CD4-positive, alpha-beta T cell treated with Interleukin-10 for 1 hour (primary cell): ENCODE data around the gene DAPK2.

Experiments used
- DNase-seq: peaks from one replicate; pipeline ENCODE4 v3.0.0-alpha.2; 2020

The DAPK2 gene

DNA sequence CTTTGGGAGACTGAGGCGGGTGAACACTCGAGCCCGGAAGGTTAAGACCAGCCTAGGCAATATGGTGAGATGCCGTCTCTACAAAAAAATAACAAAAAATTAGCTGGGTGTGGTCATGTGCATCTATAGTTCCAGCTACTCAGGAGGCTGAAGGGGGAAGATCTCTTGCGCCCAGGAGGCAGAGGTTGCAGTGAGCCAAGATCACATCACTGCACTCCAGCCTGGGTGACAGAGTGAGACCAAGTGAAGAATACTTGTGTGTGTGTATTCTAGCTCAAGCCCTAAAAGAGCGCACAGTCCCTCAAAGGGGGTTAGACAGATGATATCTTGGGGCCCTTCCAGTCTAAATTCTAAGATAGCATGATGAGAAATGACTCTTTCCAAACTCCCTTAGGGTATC is 23.7 kb downstream of the DAPK2 start:
- no peak for DNase-seq

DNA sequence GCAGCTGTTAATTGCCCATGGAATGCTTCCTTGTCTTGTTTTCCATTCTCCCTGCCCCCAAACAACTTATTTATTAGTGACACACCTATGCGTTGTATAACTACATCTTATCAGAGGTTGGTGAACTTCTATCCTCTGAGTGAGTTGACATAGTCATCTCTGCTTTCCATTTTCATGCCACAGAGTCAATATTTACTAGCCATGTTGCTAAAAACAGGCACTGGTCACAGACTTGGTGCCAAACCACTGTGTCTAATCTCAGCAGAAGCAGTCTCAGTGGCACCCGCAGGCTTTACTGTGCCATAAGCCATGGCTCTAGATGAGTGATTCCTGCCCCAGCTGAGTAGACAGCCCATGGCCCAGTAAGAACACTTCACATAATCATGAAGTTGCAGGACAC is 26.5 kb downstream of the DAPK2 start:
- DNase-seq: no peak

DNA sequence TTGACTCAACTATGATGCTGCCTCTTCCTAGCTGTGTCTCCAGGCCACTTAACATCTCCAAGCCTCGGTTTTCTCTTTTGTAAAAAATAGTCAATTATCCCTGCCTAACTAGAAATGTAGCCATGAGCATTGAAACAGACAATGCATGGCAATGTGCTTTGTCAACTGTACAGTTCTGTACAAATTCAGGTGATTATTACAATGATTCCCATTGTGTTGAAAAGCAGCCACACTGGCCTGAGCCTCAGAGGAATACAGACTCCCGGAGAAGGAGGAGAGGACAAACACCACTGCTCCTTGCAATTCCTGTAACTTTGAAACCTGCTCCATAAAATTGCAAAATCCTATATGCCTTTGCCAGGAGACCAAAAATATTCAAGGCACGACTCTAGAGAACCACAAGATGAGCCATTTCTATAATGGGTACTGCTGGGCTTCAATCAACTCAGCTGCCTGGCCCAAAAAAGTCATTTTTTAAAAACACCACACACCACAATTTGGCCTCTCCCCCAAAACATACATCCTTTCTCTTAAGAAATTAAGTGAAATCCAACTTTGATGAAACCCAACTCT is 28.6 kb downstream of the DAPK2 start:
- no peak for DNase-seq

DNA sequence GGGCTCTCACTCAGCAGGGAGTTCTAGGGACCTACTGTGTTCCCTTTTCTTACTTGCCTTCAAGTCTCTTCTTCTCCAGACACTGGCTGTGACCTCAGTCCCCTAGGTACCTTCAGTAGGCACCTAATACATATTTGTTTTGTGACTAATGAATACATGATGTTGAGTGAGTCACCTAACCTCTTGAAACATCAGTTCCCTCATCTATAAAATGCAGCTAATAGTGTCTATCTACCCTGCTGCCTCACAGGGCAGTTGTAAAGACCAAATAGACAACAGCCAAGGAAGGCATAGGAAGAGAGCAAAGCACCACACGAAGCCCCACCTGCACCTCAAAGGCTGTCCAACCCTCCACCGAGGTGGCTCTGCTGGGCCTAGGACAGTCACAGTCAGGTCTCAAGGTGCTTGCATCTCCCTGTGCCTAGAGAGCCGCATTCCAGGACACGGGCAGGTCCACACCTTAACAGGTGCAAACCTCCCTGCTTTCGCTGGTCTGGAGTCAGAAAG is 29.1 kb downstream of the DAPK2 start:
- DNase-seq: no peak

DNA sequence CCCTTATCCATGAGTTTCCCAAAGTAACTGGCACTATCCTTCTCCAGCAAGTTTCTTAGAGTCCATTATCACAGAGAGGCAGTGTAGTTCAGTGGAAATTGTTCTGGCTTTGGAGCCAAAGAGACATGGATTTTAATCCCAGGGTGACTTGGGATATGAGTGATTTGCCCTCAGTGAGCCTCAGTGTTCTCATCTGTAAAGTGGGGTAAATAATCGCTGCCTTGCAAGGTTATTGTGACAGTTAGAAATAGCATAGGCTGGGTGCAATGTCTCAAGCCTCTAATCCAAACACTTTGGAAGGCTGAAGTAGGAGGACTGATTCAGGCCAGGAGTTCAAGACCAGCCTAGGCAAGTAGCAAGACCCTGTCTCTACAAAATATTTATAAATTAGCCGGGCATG is 30.0 kb downstream of the DAPK2 start:
- DNase-seq: no peak

DNA sequence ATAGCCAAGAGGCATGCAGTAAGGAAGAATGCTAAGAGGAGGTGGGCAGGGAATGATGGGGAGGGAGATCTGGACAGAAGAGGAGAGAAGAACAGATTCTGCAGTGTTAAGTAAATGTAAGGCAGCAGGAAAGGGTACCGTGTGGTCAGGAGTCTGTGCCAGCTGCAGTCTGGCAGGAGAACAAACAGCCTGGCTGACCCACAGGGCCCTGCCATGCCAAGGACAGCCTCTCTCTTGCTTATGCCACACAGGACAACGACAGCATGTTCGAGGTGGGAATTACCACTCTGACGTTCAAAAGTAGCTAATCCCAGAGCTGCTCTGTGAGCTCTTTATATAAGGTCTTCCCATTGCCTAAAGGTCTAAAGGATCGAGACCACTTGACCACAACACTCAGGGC is 31.3 kb downstream of the DAPK2 start:
- DNase-seq: no peak

DNA sequence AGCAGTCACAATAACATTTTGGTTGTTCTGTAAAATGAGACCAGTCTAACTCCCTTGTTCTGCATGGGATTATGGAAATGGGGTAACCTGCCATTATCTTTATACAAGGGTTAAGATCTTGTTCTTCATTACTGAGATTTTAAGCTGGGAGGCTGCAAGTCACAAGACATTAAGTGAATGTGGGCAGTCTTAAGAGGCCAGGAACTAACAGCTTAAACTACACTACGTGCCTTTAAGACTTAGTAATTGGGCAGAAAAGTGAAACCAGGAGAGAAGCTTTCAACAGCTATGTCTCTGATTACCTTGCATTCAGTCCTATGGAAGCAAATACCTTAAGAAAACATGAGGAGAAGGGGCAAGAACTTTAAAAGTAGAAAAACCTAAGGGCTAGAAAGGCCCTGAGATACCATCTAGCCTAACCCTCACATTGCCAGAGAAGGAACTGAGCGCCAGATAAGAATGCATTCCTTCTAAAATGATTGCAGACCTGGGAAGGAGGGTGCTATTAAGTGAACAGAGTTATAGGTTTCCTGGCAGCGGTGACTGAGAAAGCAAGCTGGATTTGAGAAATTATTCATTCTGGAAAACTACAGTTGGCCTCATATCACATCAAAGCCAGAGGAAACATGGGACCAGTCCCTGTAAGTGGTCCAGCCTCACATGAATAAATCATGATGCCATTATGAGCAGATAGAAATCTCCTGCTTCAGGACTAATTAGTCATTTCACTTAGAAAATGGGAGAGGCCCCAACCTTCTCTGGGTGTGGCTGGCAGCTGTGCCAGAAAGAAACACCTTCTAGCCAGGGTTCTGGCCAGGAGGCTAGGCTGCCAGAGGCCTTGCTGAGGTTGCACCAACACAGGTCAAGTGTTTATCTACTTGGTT is 32.9 kb downstream of the DAPK2 start:
- no peak for DNase-seq

DNA sequence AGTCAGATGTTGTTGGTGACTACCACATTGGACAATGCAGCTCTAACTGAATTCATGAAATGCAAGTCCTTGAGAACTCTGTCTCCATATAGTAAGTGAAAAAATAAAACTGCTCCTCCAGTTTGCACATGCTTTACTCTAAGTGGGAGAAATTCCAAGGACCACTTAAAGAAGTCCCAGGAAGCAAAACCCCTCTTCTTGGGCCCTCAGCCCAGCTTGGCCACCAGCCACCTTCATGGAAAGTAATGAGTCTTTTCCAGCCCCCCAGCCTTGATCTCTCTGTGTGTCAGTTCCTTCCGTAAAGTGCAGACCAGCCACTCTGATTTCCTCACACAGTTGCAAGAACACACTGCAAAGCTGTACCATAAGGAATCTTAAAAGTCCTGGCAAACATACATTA is 34.5 kb downstream of the DAPK2 start:
- no peak for DNase-seq

DNA sequence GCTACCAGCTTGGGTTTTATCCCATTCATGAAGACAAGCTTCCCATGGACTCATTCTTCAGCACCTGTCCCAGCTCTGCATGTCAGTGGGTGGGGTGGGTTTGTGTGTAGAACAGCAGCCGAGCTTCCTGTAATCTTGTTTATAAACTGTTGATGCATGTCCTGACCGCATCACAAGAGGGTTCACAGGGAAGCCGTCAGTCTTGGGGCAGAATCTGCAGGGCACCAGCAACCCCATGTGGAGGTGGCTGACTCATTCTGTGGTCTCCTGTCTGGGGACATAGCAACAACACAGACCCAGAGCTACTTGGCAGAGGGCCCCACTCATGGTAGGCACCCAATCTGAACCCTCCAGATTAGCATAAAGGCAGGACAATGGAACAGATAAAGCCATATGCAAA is 35.6 kb downstream of the DAPK2 start:
- peak; percentile 89 for DNase-seq

DNA sequence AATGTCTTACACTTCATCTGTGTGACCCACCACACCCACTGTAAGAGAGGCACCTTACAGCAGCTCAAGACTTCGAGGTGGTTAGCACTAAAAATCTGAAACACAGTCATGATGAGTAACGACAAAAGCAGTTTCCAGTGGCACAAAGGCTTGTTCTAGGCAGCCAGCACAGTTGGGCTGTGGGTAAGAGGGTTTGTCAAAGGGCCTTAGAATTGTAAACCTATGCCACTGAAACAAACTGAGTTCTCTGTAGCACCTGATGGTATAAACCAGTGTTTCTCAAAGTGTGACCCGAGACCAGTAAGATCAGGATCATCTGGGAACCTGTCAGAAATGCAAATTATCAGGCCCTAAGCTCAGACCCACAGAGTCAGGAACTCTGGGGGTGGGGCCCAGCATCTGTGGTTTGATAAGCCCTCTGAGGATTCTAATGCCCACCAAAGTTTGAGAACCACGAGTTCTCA is 36.5 kb downstream of the DAPK2 start:
- peak; percentile 44 for DNase-seq

DNA sequence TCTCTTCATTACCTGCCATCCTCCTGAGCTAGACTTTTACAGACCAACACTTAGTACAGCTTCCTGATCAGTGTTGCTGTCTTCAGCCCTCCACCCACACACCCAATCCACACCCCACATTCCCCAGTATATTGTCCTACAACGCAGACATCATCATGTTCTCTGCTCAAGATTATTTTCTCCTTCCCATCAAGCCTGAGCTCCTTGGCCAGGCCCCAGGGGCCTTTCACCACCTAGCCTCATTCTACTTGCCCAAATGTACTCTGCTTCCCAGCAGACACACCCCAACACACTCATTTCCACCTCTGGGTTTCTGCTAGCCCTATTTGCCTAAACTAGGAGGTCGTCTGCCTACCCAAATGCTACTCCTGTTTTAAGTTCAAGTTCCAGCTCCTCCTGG is 37.0 kb downstream of the DAPK2 start:
- no peak for DNase-seq

DNA sequence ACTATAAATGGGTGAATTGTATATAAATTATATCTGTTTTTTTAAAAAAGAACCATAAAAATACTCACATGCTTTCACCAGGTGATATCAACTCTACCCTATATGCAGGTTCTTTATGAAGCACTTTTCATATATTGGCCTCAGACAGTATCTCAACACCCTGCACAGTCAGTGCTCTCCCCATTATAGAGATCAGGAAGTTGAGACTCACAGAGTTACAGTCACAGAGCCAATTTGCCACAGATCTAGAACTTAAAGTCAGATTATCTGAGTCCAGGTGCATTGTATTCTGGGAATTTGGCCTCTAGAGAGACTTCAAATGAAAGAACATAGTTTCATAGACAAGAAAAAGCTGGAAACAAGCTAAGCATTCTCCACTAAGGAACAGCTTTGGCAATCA is 38.1 kb downstream of the DAPK2 start:
- DNase-seq: no peak

DNA sequence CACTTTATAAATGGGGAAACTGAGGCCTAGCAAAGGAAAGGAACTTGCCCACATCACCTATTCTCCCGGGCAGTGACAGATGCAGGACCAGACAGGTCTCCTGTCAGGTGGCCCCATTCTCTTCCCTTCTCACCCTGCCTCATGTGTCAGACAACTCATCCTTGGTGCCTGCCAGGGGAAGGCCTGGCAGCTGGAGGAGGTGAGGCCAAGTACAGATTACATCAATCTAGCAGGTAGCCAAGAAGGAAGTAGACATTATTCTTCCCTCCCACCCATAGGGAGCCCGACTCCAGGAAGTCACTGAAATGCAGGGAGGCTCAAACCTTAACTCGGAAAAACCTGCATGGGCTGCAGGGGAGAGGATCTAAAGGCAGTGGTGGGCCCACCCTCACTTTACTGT is 39.6 kb downstream of the DAPK2 start:
- no peak for DNase-seq

DNA sequence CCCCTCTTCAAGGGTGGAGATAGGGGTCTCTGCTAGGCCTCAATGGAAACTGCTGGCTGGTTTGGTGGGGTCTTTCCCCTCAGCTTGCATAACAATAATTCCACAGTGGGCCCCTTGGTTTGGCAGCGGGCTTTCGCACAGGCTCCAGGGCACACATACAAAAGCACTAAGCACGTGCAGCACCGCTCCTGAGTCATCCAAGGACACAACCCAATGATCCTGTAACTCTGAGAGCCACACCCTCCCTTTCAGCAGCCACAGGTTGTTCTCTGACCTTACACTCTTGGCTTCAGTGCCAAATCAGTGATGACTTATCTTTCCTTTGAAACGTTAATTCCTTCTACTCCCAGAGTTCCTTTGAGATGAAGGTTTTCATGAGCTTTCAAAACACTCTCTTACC is 41.7 kb downstream of the DAPK2 start:
- no peak for DNase-seq

DNA sequence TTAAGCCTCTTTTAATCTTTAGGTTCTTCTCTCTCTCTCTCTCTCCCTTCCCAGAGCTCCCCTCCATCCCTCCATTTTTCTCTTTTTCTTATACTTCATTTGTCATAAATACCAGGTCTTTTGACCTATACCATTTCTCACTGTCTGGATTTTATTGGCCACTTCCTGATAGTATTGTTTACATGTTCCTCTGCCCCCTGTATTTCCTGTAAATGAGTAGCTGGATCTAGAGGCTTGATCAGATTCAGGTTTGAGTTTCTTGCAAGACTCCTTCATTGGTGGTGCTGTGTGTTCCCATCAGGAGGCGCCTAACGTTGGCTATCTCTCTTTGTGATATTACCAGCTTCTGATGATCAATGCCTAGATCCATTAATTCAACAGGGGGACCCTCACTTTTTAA is 42.2 kb downstream of the DAPK2 start:
- no peak for DNase-seq

DNA sequence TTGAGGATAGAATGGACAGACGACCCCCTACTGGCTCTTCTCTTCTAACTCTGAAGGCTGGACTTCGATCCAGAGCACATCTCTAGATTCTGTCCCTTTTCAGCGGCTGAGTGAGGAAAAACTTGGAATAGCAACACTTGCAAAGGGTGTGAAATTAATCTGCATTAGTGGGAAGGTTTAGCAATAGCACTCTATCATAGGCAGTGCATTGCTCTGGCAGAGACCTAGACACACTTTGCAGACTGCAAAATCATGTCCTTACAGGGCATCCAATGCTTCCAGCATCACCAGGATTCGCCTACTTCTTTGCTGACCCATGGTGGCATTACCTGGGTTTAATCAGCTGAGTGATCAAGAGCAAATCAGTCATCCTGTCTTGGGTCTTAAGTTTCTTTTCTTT is 43.1 kb downstream of the DAPK2 start:
- DNase-seq: no peak

DNA sequence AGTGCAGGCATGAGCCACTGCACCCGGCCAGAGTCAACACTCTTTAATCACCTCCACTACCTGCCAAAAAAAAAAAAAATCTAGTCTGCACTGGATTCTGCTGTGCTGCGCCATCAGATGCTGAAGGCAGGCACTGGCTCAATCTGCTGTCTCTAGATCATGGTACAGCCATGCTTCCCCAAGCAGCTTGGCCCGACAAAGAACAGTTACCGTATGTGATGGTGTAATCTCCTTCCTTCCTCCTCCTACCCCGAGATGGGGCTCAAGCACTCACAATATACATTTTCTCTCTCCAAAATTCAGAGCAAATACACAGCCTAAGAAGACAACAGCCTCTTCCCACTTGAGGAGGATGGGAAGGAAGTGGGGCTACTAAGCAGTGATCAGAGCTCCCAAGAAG is 45.1 kb downstream of the DAPK2 start:
- DNase-seq: no peak

DNA sequence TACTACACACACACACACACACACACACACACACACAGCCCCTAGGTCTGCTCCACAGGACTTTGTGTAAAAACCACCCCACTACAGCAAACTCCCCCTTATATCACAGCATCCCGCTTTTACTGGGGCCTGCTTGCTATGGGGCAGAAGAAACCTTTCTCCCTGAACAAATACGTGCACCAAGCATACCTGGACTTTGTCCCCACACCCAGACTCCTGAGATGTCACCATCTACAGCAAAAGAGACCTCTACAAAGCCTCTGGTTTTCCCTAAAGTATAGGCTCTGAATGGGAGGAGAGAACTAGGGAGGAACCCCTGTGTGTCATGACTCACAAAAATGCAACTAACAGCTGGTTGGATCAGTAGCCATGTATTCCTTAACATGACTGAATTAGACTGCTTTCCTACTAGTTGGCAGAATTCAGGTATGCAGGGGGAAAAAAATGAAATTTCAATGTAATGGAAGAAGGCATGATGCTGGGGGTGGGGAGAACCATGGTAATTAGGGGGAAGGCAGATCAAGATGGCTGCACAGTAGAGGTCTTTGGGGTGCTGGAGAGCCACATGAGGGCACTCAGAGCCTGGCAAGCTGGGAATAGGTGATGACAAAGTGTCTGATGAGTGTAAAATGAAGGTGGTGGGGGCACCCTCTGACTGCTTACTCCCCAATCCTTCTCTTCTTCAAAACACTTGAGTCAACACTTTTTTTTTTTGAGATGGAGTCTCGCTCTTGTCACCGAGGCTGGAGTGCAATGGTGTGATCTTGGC is 45.9 kb downstream of the DAPK2 start:
- DNase-seq: no peak

DNA sequence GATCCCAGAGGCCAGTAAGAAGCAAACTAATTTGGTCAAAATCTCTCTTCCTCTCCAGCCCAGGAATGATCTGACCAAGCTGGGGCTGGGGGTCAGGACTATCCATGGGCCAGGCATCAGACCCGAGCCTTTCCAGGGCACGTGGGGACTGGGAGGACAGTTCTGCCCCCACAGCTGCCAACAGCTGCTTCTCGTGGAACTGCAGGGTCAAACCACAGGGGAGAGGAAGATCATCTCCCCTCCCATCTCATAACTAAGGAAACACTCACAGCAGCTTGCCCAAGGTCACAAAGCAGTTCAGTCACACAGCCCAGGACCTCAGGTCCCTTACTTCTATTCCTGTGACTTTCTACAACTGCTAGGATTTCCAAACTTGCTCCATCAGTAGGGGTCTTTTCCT is 47.1 kb downstream of the DAPK2 start:
- DNase-seq: no peak

DNA sequence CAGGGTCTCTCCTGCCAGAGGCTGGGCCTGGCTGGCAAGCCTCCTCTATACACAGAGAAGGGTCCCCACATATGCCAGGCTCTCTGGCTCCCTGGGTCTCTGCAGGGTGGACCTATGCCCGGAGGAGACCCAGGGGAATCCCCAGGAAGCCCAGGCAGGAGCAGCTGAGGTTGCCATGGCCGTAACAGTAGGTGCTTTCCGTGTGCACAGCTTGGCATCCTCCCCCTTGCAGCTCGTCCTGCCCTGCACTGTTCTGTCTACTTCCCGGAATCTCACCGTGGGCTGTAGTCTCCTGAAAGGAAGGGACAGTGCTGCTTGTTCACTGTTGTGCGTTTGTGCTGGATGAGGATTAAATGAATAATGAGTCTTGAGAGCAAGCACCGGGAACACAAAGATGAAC is 47.8 kb downstream of the DAPK2 start:
- DNase-seq: no peak

DNA sequence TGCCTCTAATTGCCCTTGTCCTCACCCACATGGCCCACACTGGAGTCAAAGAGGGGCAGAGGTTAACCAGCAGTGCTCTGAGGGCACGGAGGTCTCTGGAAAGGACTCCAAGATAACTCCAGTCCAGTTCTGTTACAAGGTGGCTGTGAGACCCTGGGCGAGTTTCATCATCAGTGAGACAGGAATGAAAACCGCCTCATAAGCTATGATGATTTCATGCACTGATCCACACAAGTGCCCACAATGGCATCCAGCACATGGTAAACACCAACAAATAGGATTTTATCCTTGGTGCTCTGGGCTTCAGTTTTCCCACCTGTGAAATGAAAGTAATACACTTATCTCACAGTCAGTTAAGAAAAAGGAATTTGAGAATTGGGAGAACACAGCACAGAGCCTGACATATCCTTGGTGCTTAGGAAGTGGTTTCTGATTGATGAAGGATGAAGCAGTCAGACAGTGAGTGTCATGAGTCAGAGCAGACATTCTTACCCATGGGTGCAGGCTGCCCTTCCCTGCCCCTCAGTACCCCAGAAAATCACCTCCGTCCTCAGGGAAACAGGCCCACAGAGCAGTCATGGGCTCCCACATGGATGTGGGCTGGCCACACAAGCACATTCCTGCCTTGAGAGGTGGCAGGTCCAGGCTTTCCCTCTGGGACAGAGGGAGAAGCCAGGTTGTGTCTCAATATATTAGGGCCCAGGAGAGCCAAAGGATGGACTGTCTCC is 48.4 kb downstream of the DAPK2 start:
- no peak for DNase-seq

DNA sequence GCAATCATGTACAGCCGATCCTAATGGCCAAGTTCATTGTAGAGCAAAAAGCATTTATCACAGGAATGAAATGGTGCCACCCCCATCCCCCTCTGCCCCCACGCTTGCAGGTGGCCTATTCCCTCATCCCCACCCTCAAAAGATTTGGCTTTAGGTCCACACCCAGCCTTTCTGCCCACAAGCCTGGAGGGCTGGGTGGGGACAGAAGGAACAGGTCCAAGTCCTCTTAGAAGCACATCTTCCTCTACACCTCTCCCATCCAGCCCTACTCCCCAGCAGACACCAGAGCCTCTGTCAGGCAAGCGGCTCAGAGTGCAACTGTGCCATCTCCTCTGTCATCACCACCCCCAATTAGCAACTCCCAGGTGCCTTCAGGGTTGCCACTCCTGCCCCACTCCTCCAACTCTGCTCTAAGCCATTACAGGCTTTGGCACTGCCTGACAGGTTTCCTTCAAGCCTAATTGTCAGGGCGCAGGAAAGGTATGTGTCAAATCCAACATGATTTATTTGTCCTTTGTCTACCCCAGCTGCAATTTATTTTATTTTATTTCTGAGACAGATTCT is 49.4 kb downstream of the DAPK2 start:
- no peak for DNase-seq

DNA sequence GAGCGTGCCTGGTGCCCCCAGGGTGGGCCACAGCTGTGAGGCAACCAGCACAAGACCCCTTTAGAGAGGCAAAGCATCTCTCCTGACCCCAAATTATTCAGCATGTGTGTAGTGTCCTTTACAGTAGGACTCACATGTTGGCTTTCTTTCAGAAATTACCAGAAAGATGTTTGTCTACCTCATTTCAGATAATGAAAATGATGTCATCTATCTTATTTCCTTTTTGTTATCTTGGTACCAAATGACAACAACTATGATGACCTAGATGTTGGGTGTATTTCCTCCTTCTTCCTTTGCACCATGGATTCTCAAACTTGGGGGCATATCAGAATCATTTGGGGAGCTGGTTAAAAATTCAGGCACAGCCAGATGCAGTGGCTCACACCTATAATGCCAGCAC is 50.5 kb downstream of the DAPK2 start:
- no peak for DNase-seq
